Measurements from ENCODE around the gene GNAS.

GRCh38 chr20:58871533-58872102 is 19.1 kb downstream of the GNAS start:
- TF ChIP-seq, protein P1, sequence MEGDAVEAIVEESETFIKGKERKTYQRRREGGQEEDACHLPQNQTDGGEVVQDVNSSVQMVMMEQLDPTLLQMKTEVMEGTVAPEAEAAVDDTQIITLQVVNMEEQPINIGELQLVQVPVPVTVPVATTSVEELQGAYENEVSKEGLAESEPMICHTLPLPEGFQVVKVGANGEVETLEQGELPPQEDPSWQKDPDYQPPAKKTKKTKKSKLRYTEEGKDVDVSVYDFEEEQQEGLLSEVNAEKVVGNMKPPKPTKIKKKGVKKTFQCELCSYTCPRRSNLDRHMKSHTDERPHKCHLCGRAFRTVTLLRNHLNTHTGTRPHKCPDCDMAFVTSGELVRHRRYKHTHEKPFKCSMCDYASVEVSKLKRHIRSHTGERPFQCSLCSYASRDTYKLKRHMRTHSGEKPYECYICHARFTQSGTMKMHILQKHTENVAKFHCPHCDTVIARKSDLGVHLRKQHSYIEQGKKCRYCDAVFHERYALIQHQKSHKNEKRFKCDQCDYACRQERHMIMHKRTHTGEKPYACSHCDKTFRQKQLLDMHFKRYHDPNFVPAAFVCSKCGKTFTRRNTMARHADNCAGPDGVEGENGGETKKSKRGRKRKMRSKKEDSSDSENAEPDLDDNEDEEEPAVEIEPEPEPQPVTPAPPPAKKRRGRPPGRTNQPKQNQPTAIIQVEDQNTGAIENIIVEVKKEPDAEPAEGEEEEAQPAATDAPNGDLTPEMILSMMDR (IDR thresholded peaks at IDR 0.05; ENCODE audit: low read depth, low read length), result no peak
- TF ChIP-seq EZH2phosphoT487 (IDR thresholded peaks at IDR 0.05; ENCODE audit: low read depth), result no peak
